HEK293 (cell line): ENCODE results near the gene OR4D1.
"Not testable (repeated sequence)": the region's sequence is repeated elsewhere in the genome, so short reads cannot be mapped to it uniquely, and the experiment has no call there.

Experiments
- CTCF ChIA-PET: fragments of 350-600 bp; formaldehyde crosslinking; extraction: SDS; loops from one replicate; lab custom pipeline; 2021; ENCODE audit warnings: antibody characterized with exemption; lab: Yijun Ruan, JAX
- POLR2A ChIA-PET: fragments of 300-600 bp; formaldehyde crosslinking; extraction: SDS; loops from one replicate; lab custom pipeline; 2020; ENCODE audit warnings: antibody characterized with exemption, inconsistent platforms; lab: Yijun Ruan, JAX
- H3K27ac ChIP-seq: fragments of 200-500 bp; sonication (Bioruptor generic); 2 replicates; pipeline ENCODE4 v1.5.1; 2014; ENCODE audit warnings: low read depth, low read length, control low read depth, inconsistent platforms; ENCODE audit errors: extremely low read depth
- H3K36me3 ChIP-seq, 2 experiments: fragments of 200-500 bp in 1 of 2; sonication (Bioruptor generic) in 1 of 2; 1 replicate in 1 of 2; 2 replicates in 1 of 2; pipeline ENCODE4 v1.5.1; 2014 to 2017; ENCODE audit warnings: inconsistent platforms in 2 of 2, low read length in 2 of 2; ENCODE audit not compliant: control insufficient read depth in 2 of 2, insufficient read depth in 1 of 2
- H3K4me1 ChIP-seq: fragments of 200-500 bp; sonication (Bioruptor generic); 2 replicates; pipeline ENCODE4 v1.5.1; 2014; ENCODE audit warnings: mild to moderate bottlenecking, low read length, inconsistent platforms; ENCODE audit not compliant: control insufficient read depth, insufficient read depth
- H3K4me3 ChIP-seq: 2 replicates; pipeline ENCODE4 v1.5.1; 2011; ENCODE audit warnings: low read depth, mild to moderate bottlenecking, control low read depth, low read length, moderate library complexity
- H3K9me3 ChIP-seq: fragments of 200-500 bp; sonication (Bioruptor generic); 2 replicates; pipeline ENCODE4 v1.5.1; 2014; ENCODE audit warnings: low read depth, low read length, inconsistent platforms; ENCODE audit not compliant: control insufficient read depth, insufficient read depth
- YY2 ChIP-seq: fragments of 450-650 bp; formaldehyde crosslinking; IDR thresholded peaks from 2 replicates; pipeline ENCODE4 v1.5.1; 2016; ENCODE audit warnings: missing biosample characterization, missing genetic modification characterization
- ZBTB1 ChIP-seq: fragments of 450-650 bp; formaldehyde crosslinking; IDR thresholded peaks from 2 replicates; pipeline ENCODE4 v1.5.1; 2016; ENCODE audit warnings: missing biosample characterization, missing genetic modification characterization
- ZBTB21 ChIP-seq: fragments of 450-650 bp; formaldehyde crosslinking; IDR thresholded peaks from 2 replicates; pipeline ENCODE4 v1.5.1; 2017; ENCODE audit warnings: missing biosample characterization, missing genetic modification characterization
- ZFP41 ChIP-seq: fragments of 450-650 bp; formaldehyde crosslinking; IDR thresholded peaks from 2 replicates; pipeline ENCODE4 v1.5.1; 2016; ENCODE audit warnings: missing biosample characterization, missing genetic modification characterization, borderline replicate concordance
- ZIC2 ChIP-seq: fragments of 450-650 bp; formaldehyde crosslinking; IDR thresholded peaks from 2 replicates; pipeline ENCODE4 v1.5.1; 2016; ENCODE audit warnings: missing biosample characterization, missing genetic modification characterization
- ZNF121 ChIP-seq: fragments of 450-650 bp; formaldehyde crosslinking; IDR thresholded peaks from 2 replicates; pipeline ENCODE4 v1.5.1; 2016; ENCODE audit warnings: missing biosample characterization, missing genetic modification characterization
- ZNF223 ChIP-seq: fragments of 450-650 bp; formaldehyde crosslinking; IDR thresholded peaks from 2 replicates; pipeline ENCODE4 v1.5.1; 2016; ENCODE audit warnings: missing biosample characterization, missing genetic modification characterization
- ZNF292 ChIP-seq: fragments of 450-650 bp; formaldehyde crosslinking; IDR thresholded peaks from 2 replicates; pipeline ENCODE4 v1.5.1; 2016; ENCODE audit warnings: low read depth, missing biosample characterization, missing genetic modification characterization, borderline replicate concordance
- ZNF335 ChIP-seq: fragments of 450-650 bp; formaldehyde crosslinking; conservative IDR thresholded peaks from 2 replicates; pipeline ENCODE4 v1.5.1; 2016; ENCODE audit warnings: missing biosample characterization, missing genetic modification characterization
- ZNF341 ChIP-seq: fragments of 450-650 bp; formaldehyde crosslinking; IDR thresholded peaks from 2 replicates; pipeline ENCODE4; 2016; ENCODE audit warnings: low read depth, missing biosample characterization, missing genetic modification characterization
- ZNF350 ChIP-seq: fragments of 450-650 bp; formaldehyde crosslinking; IDR thresholded peaks from 2 replicates; pipeline ENCODE4 v1.5.0; 2017; ENCODE audit warnings: missing biosample characterization, mild to moderate bottlenecking, missing genetic modification characterization
- ZNF416 ChIP-seq: fragments of 450-650 bp; formaldehyde crosslinking; IDR thresholded peaks from 2 replicates; pipeline ENCODE4 v1.5.1; 2016; ENCODE audit warnings: missing biosample characterization, missing genetic modification characterization
- ZNF473 ChIP-seq: fragments of 450-650 bp; formaldehyde crosslinking; IDR thresholded peaks from 2 replicates; pipeline ENCODE4 v1.5.1; 2017; ENCODE audit warnings: missing biosample characterization, missing genetic modification characterization
- ZNF561 ChIP-seq: fragments of 450-650 bp; IDR thresholded peaks from 2 replicates; pipeline ENCODE4 v1.5.1; 2018; ENCODE audit warnings: missing biosample characterization, missing genetic modification characterization, borderline replicate concordance
- ZNF600 ChIP-seq: fragments of 450-650 bp; formaldehyde crosslinking; IDR thresholded peaks from 2 replicates; pipeline ENCODE4 v1.5.1; 2016; ENCODE audit warnings: missing biosample characterization, missing genetic modification characterization
- ZNF629 ChIP-seq: fragments of 450-650 bp; formaldehyde crosslinking; IDR thresholded peaks from 2 replicates; pipeline ENCODE4 v1.5.1; 2017; ENCODE audit warnings: missing biosample characterization, missing genetic modification characterization
- ZNF654 ChIP-seq: fragments of 450-650 bp; formaldehyde crosslinking; IDR thresholded peaks from 2 replicates; pipeline ENCODE4 v1.5.1; 2016; ENCODE audit warnings: low read depth, missing biosample characterization, missing genetic modification characterization
- ZNF658 ChIP-seq: fragments of 450-650 bp; formaldehyde crosslinking; IDR thresholded peaks from 2 replicates; pipeline ENCODE4; 2016; ENCODE audit warnings: missing biosample characterization, missing genetic modification characterization
- ZXDB ChIP-seq: fragments of 450-650 bp; formaldehyde crosslinking; IDR thresholded peaks from 2 replicates; pipeline ENCODE4 v1.5.1; 2016; ENCODE audit warnings: missing biosample characterization, missing genetic modification characterization
- TF ChIP-seq, protein P1 (sequence below): fragments of 450-650 bp; formaldehyde crosslinking; IDR thresholded peaks from 2 replicates; pipeline ENCODE4 v1.5.1; 2016; ENCODE audit warnings: missing biosample characterization, missing genetic modification characterization, low read depth
- TF ChIP-seq, protein P2 (sequence below): fragments of 450-650 bp; formaldehyde crosslinking; IDR thresholded peaks from 2 replicates; pipeline ENCODE4 v1.5.1; 2017; ENCODE audit warnings: missing biosample characterization, missing genetic modification characterization
- TF ChIP-seq, protein P3 (sequence below): fragments of 450-650 bp; formaldehyde crosslinking; IDR thresholded peaks from 2 replicates; pipeline ENCODE4 v1.5.1; 2016; ENCODE audit warnings: missing biosample characterization, missing genetic modification characterization
- TF ChIP-seq, protein P4 (sequence below): fragments of 450-650 bp; formaldehyde crosslinking; IDR thresholded peaks from 2 replicates; pipeline ENCODE4 v1.5.1; 2017; ENCODE audit warnings: missing biosample characterization, missing genetic modification characterization
- TF ChIP-seq, protein P5 (sequence below): fragments of 450-650 bp; formaldehyde crosslinking; IDR thresholded peaks from 2 replicates; pipeline ENCODE4 v1.5.1; 2016; ENCODE audit warnings: missing biosample characterization, missing genetic modification characterization

Gene OR4D1

DNA sequence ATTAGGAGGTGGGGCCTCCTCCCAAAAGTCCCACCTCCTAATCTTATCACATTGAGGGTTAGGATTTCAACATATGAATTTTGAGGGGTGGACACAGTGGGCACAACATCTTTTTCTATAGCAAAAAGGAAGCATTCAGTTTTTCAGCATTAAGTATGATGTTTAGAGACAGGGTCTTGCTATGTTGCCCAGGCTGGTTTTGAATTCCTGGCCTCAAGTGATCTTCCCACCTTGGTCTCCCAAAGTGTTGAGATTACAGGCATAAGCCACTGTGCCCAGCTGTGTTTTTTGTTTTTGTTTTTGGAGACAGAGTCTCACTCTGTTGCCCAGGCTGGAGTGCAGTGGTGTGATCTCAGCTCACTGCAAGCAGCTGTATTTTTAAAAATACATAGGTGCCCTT lies 46.3 kb upstream of the OR4D1 start:
- H3K4me3 ChIP-seq, H3K4me1 ChIP-seq, POLR2A ChIA-PET, H3K36me3 ChIP-seq, H3K9me3 ChIP-seq: not testable (repeated sequence)
- CTCF ChIA-PET: interaction anchor here (0.8 to 2.2 kb wide), 5 partner anchors 10 to 362 kb away, joined by 3 to 9 read pairs (median 4); no protein-coding TSS in a partner anchor
- TF ChIP-seq ZNF121 (tag by site-specific recombination): peak; percentile 91
- TF ChIP-seq, all 188 proteins: peak for 1; not testable (repeated sequence) for 187
- not testable (repeated sequence) for H3K27ac ChIP-seq

DNA sequence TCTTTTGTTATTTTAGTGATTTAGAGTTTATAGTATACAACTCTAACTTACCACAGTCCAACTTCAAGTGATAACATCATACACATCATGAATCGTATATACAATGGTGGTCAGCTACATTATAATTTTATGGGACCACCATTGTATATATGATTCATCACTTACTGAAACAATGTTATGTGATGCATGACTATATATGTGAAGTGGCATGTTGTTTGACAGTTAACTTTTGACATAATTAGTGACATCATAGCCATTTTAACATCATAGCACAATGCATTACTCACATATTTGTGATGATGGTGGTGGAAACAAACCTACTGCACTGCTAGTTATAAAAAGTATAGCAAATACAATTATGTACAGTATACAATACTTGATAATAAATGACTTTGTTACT lies 43.1 kb upstream of the OR4D1 start:
- ChIA-PET CTCF (interaction anchor here (0.6 kb wide), 1 partner anchor 1603 kb away, joined by 4 read pairs; no protein-coding TSS in a partner anchor), POLR2A (no interaction called here)
- Histone ChIP-seq H3K9me3 (no peaks in the 10 kb centered on the region), H3K4me1 (no peaks in the 10 kb centered on the region), H3K36me3 (no peaks in the 10 kb centered on the region), H3K4me3 (no peak overlapping the region), H3K27ac (no peak overlapping the region)
- TF ChIP-seq ZXDB (tag by site-specific recombination) (no peak), ZNF473 (no peak), ZFP41 (tag by site-specific recombination) (no peak), ZNF600 (tag by site-specific recombination) (no peak), ZNF654 (tag by site-specific recombination) (no peak), ZNF658 (tag by site-specific recombination) (no peak), YY2 (tag by site-specific recombination) (peak; percentile 60; the same call in 1 of the 2 replicates), ZNF292 (tag by site-specific recombination) (no peak), ZIC2 (tag by site-specific recombination) (no peak), ZNF223 (tag by site-specific recombination) (no peak), ZBTB1 (tag by site-specific recombination) (no peak), ZNF561 (no peak), ZBTB21 (tag by site-specific recombination) (peak; percentile 67), ZNF341 (tag by site-specific recombination) (no peak), ZNF416 (tag by site-specific recombination) (no peak), ZNF335 (tag by site-specific recombination) (0 out of 2 replicates have a peak, but pooled peaks have one; percentile 23), ZNF629 (tag by site-specific recombination) (peak; percentile 71), ZNF350 (no peak)
- TF ChIP-seq, protein P1, sequence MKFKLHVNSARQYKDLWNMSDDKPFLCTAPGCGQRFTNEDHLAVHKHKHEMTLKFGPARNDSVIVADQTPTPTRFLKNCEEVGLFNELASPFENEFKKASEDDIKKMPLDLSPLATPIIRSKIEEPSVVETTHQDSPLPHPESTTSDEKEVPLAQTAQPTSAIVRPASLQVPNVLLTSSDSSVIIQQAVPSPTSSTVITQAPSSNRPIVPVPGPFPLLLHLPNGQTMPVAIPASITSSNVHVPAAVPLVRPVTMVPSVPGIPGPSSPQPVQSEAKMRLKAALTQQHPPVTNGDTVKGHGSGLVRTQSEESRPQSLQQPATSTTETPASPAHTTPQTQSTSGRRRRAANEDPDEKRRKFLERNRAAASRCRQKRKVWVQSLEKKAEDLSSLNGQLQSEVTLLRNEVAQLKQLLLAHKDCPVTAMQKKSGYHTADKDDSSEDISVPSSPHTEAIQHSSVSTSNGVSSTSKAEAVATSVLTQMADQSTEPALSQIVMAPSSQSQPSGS: peak; percentile 84
- TF ChIP-seq, protein P2, sequence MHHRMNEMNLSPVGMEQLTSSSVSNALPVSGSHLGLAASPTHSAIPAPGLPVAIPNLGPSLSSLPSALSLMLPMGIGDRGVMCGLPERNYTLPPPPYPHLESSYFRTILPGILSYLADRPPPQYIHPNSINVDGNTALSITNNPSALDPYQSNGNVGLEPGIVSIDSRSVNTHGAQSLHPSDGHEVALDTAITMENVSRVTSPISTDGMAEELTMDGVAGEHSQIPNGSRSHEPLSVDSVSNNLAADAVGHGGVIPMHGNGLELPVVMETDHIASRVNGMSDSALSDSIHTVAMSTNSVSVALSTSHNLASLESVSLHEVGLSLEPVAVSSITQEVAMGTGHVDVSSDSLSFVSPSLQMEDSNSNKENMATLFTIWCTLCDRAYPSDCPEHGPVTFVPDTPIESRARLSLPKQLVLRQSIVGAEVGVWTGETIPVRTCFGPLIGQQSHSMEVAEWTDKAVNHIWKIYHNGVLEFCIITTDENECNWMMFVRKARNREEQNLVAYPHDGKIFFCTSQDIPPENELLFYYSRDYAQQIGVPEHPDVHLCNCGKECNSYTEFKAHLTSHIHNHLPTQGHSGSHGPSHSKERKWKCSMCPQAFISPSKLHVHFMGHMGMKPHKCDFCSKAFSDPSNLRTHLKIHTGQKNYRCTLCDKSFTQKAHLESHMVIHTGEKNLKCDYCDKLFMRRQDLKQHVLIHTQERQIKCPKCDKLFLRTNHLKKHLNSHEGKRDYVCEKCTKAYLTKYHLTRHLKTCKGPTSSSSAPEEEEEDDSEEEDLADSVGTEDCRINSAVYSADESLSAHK: no peak
- TF ChIP-seq, protein P3, sequence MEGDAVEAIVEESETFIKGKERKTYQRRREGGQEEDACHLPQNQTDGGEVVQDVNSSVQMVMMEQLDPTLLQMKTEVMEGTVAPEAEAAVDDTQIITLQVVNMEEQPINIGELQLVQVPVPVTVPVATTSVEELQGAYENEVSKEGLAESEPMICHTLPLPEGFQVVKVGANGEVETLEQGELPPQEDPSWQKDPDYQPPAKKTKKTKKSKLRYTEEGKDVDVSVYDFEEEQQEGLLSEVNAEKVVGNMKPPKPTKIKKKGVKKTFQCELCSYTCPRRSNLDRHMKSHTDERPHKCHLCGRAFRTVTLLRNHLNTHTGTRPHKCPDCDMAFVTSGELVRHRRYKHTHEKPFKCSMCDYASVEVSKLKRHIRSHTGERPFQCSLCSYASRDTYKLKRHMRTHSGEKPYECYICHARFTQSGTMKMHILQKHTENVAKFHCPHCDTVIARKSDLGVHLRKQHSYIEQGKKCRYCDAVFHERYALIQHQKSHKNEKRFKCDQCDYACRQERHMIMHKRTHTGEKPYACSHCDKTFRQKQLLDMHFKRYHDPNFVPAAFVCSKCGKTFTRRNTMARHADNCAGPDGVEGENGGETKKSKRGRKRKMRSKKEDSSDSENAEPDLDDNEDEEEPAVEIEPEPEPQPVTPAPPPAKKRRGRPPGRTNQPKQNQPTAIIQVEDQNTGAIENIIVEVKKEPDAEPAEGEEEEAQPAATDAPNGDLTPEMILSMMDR (tag by site-specific recombination): no peak
- TF ChIP-seq, protein P4, sequence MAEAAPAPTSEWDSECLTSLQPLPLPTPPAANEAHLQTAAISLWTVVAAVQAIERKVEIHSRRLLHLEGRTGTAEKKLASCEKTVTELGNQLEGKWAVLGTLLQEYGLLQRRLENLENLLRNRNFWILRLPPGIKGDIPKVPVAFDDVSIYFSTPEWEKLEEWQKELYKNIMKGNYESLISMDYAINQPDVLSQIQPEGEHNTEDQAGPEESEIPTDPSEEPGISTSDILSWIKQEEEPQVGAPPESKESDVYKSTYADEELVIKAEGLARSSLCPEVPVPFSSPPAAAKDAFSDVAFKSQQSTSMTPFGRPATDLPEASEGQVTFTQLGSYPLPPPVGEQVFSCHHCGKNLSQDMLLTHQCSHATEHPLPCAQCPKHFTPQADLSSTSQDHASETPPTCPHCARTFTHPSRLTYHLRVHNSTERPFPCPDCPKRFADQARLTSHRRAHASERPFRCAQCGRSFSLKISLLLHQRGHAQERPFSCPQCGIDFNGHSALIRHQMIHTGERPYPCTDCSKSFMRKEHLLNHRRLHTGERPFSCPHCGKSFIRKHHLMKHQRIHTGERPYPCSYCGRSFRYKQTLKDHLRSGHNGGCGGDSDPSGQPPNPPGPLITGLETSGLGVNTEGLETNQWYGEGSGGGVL: 0 out of 2 replicates have a peak, but pooled peaks have one; percentile 18
- TF ChIP-seq, protein P5, sequence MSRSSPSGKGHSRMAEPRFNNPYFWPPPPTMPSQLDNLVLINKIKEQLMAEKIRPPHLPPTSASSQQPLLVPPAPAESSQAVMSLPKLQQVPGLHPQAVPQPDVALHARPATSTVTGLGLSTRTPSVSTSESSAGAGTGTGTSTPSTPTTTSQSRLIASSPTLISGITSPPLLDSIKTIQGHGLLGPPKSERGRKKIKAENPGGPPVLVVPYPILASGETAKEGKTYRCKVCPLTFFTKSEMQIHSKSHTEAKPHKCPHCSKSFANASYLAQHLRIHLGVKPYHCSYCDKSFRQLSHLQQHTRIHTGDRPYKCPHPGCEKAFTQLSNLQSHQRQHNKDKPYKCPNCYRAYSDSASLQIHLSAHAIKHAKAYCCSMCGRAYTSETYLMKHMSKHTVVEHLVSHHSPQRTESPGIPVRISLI: no peak
